Right lobe of liver (tissue), 6 donors: ENCODE results near the gene ZP1. TPM values are rescaled to one million over a fixed set of nuclear protein-coding genes. Genes with fewer than 3 reads are reported as not detected.
A peak's percentile ranks its signal among the peaks of the same experiment; 100 is the strongest.

Experiments used
- ATAC-seq, 4 donors: fragments of 200-7000 bp; cut with Tn5 transposase; one replicate each; pipeline ENCODE4 v1.9.1; 2020; ENCODE audit warnings: mild to moderate bottlenecking in 4 of 4, moderate library complexity in 4 of 4
- DNase-seq, 3 donors: peaks; one replicate each; pipeline ENCODE4 v3.0.0-alpha.2; 2020
- H3K27ac ChIP-seq, 3 donors: fragments of 200-600 bp; one replicate each; pipeline ENCODE4 v1.8.0; 2022
- H3K27me3 ChIP-seq, 2 donors: fragments of 200-600 bp; one replicate each; pipeline ENCODE4 v1.8.0; 2022
- H3K36me3 ChIP-seq, 4 donors: fragments of 200-600 bp; sonication (generic) in 1 of 4; one replicate each; pipeline versions ENCODE4 v1.5.1 to v1.8.0; 2017 to 2022; ENCODE audit warnings: control low read depth in 1 of 4
- H3K4me1 ChIP-seq, 4 donors: fragments of 200-600 bp; sonication (generic) in 1 of 4; one replicate each; pipeline versions ENCODE4 v1.5.1 to v1.8.0; 2017 to 2022; ENCODE audit warnings: control low read depth in 1 of 4
- H3K4me3 ChIP-seq, 3 donors: fragments of 200-600 bp; one replicate each; pipeline ENCODE4 v1.8.0; 2022
- H3K9me3 ChIP-seq, 4 donors: fragments of 200-600 bp; sonication (generic) in 1 of 4; one replicate each; pipeline versions ENCODE4 v1.5.1 to v1.8.0; 2017 to 2022; ENCODE audit warnings: control low read depth in 1 of 4
- POLR2A ChIP-seq: fragments of 450-650 bp; IDR thresholded peaks from one replicate; pipeline ENCODE4 v1.6.1; 2017; ENCODE audit warnings: antibody characterized with exemption, mild to moderate bottlenecking
- WGBS: methylation state at CpG from one replicate; pipeline ENCODE4 v1.1.6; 2018; ENCODE audit warnings: low coverage, low lambda C conversion rate; ENCODE audit not compliant: insufficient coverage; ENCODE audit errors: missing lambda C conversion rate; 5-methylcytosine and 5-hydroxymethylcytosine counted together
- intact Hi-C, 2 donors: fragments of 100-400 bp; cut with DNase I; formaldehyde crosslinking; loops; one replicate each; pipeline versions ENCODE4 v1.11.2 to v1.14.1; 2022
- total RNA-seq, 6 experiments: library from RNA; depleted of rRNA in 2 of 6; stranded (reverse); fragments of >200 nt in 2 of 6; fragmentation: NEBNext Ultra II Directional in 3 of 6; extraction: Animal tissue kit (Norgen Biotek cat#: 25700) in 3 of 6; gene quantifications; one replicate each; pipeline versions ENCODE4 v1.1.0 to v1.2.4, GENCODE V29; 2016 to 2023
- TF ChIP-seq, protein P1 (sequence below), 4 donors: fragments of 200-600 bp in 3 of 4; fragments of 450-650 bp in 1 of 4; IDR thresholded peaks; one replicate each; pipeline versions ENCODE4 v1.5.1 to v1.8.0; 2016 to 2022; ENCODE audit warnings: antibody characterized with exemption in 4 of 4, mild to moderate bottlenecking in 2 of 4
- donor health status: DM: no; HTN: yes; CAD: no.
- donor health status: DM: no; HTN: no; CAD: no.
- donor health status: DM: no; HTN: no; CAD: no.
- donor health status: DM: no; HTN: yes; CAD: no.
- donor health status: DM: no; HTN: yes; CAD: no.

Gene ZP1
- total RNA-seq, 6 experiments from 2014 or later, result not detected

DNA sequence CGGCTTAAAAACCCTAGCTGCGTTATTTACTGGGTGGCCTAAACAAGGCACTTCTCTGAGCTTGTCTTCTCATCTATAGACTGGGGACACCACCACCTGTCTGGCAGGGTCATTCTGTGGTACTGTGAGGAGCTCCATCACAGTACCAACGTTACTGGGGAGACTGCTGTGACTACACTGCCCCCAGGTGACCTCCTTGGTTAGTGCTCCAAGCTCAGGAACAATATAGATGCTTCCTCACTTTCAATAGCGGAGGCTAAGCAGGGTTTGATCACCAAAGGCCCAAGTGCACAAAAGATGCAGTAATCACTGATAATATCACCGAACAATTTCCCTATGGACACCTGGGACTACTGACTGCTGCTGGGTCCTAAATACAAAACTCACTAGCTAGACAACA, 20.2 kb downstream of the ZP1 start:
- ATAC-seq (peak; percentile 84 to 95 (median 94)), DNase-seq (no peak)
- H3K4me1 ChIP-seq, result no peaks in the 10 kb centered on the region
- peaks cover 0 to 6% (median 0%) of the 10 kb centered on the region in 4 donors for H3K36me3 ChIP-seq
- intact Hi-C loops, result no loop called here
- TF ChIP-seq POLR2A, result no peak
- TF ChIP-seq, protein P1, sequence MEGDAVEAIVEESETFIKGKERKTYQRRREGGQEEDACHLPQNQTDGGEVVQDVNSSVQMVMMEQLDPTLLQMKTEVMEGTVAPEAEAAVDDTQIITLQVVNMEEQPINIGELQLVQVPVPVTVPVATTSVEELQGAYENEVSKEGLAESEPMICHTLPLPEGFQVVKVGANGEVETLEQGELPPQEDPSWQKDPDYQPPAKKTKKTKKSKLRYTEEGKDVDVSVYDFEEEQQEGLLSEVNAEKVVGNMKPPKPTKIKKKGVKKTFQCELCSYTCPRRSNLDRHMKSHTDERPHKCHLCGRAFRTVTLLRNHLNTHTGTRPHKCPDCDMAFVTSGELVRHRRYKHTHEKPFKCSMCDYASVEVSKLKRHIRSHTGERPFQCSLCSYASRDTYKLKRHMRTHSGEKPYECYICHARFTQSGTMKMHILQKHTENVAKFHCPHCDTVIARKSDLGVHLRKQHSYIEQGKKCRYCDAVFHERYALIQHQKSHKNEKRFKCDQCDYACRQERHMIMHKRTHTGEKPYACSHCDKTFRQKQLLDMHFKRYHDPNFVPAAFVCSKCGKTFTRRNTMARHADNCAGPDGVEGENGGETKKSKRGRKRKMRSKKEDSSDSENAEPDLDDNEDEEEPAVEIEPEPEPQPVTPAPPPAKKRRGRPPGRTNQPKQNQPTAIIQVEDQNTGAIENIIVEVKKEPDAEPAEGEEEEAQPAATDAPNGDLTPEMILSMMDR (IDR thresholded peaks at IDR 0.05), result peak; percentile 47 to 54 (median 50)
- 40% methylated on average over 1 of the region's 5 CpGs for WGBS
- no peak overlapping the region for H3K4me3 ChIP-seq
- no peaks in the 10 kb centered on the region for H3K27me3 ChIP-seq
- no peak overlapping the region for H3K27ac ChIP-seq
- H3K9me3 ChIP-seq, result no peaks in the 10 kb centered on the region

DNA sequence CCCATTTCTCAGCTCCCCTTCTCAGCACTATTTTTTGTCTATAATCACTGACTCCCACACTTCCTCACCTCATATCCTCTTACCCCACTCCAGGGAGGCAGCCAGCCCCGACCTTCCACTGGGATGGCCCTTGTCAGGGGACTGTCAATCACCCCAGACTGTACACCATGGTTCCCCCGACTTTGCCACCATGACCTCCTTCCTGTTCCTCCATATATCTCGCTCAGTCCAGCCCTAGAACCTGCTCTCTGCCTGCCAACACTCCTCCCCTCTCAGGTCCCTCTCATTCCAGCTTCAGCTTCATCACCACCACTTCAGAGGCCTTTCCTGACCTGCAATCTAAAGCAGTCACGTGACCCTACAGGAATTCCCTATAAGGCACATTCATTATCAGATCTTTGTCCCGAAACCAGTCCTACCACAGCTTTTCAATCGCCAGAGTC, 22.5 kb downstream of the ZP1 start:
- H3K36me3 ChIP-seq, result peaks cover 0 to 25% (median 4%) of the 10 kb centered on the region in 4 donors
- H3K9me3 ChIP-seq, result no peaks in the 10 kb centered on the region
- DNase-seq, result no peak
- no peaks in the 10 kb centered on the region for H3K27me3 ChIP-seq
- intact Hi-C loops, result no loop called here
- H3K4me1 ChIP-seq, result no peaks in the 10 kb centered on the region
- no peak overlapping the region for H3K27ac ChIP-seq
- ATAC-seq, result peak in 1 of 4 donors; percentile 21
- H3K4me3 ChIP-seq, result no peak overlapping the region
- 57% methylated on average over 6 of the region's 6 CpGs for WGBS
- TF ChIP-seq POLR2A, result no peak
- TF ChIP-seq, protein P1 (IDR thresholded peaks at IDR 0.05), result no peak

DNA sequence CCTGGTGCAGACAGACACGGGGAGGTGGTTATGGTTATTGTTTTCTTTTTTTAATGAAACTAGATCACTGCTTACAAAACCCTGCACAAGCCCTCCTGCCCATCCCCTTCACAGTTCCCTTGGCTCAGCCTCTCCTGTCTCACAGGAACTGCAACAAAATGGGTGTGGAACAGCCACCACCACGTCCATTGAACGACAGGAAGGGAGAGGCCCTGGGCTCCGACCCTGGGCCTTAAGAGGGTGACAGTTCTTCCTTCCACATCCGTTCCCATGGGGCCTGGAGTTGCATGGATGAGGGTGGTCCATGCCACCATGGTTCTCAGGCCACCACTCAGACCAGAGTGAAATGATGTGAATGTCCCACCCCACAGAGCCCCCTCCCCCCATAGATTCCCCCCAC, 23.4 kb downstream of the ZP1 start:
- ATAC-seq (peak in 1 of 4 donors; percentile 12), DNase-seq (no peak)
- H3K27ac ChIP-seq, result no peak overlapping the region
- WGBS, result 43% methylated on average over 4 of the region's 5 CpGs
- intact Hi-C loops, result no loop called here
- no peak overlapping the region for H3K4me3 ChIP-seq
- H3K4me1 ChIP-seq, result no peaks in the 10 kb centered on the region
- TF ChIP-seq, protein P1 (IDR thresholded peaks at IDR 0.05), result no peak
- TF ChIP-seq POLR2A, result no peak
- no peaks in the 10 kb centered on the region for H3K9me3 ChIP-seq
- H3K36me3 ChIP-seq, result peaks cover 0 to 33% (median 8%) of the 10 kb centered on the region in 4 donors
- H3K27me3 ChIP-seq, result no peaks in the 10 kb centered on the region

DNA sequence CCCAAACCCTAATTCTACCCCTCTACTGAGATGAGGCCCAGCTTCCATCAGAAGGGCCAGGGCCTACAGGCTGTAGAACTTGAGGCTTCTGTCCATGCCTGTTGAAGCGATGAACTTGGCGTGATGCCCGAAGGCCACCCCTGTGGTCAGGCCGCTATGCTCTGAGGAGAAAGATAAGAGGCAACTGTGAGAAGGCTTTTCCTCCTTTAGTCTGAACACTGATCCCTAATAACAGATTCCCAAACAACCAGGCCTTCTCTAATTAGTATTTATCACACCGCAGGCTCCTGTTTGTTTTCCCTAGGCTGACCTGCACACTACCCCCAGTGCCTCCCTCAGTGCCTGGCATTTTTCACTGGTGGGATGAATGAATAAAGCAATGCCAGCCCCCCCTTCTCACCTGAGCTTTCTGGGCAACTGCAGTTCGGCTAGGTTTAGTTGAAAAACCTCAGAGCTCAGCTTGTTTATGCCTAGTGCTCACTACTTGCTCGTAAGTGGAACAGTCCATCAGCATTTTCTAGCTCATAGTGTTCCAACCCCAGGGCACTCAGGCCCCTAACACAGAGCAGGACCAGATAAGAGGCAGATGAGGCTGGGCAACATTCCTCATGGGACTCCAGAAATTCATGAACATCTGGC, 23.9 kb downstream of the ZP1 start:
- H3K27ac ChIP-seq, result no peak overlapping the region
- peak in 3 of 4 donors; percentile 20 to 41 (median 30) for ATAC-seq
- DNase-seq, result no peak
- 80% methylated on average over 2 of the region's 7 CpGs for WGBS
- no peaks in the 10 kb centered on the region for H3K27me3 ChIP-seq
- H3K36me3 ChIP-seq, result peaks cover 0 to 38% (median 10%) of the 10 kb centered on the region in 4 donors
- no peaks in the 10 kb centered on the region for H3K4me1 ChIP-seq
- intact Hi-C loops, result no loop called here
- no peaks in the 10 kb centered on the region for H3K9me3 ChIP-seq
- no peak for TF ChIP-seq POLR2A
- TF ChIP-seq, protein P1 (IDR thresholded peaks at IDR 0.05), result no peak
- H3K4me3 ChIP-seq, result no peak overlapping the region
